NCI-H510A (cell line): ENCODE measurements around the gene CCDC60.

ENCODE experiments used
- DNase-seq: peaks from one replicate; lab custom pipeline; 2025; lab: John Stamatoyannopoulos, UW

CCDC60 gene

GRCh38 chr12:119334430-119335170 lies at the start of gene CCDC60:
CCDC60 (plus strand) TSS chr12:119334729; CDS start chr12:119335177, 448 bp downstream.
- DNase-seq = no peak

- DNase-seq = no peak
Observed at GRCh38 chr12:119288576-119288975, 46.0 kb upstream of the CCDC60 start.

- DNase-seq = no peak
Observed at GRCh38 chr12:119292893-119293630, 41.5 kb upstream of the CCDC60 start.

- DNase-seq = no peak
Observed at GRCh38 chr12:119294211-119294610, 40.3 kb upstream of the CCDC60 start.

- no peak for DNase-seq
Observed at GRCh38 chr12:119296535-119296934, 38.0 kb upstream of the CCDC60 start.

- DNase-seq = no peak
Observed at GRCh38 chr12:119299130-119299529, 35.4 kb upstream of the CCDC60 start.

- DNase-seq = no peak
Observed at GRCh38 chr12:119301379-119301778, 33.1 kb upstream of the CCDC60 start.

- DNase-seq = no peak
Observed at GRCh38 chr12:119302451-119303080, 32.0 kb upstream of the CCDC60 start.

- no peak for DNase-seq
Observed at GRCh38 chr12:119306593-119306992, 27.9 kb upstream of the CCDC60 start.

- no peak for DNase-seq
Observed at GRCh38 chr12:119307747-119308146, 26.8 kb upstream of the CCDC60 start.

GRCh38 chr12:119308708-119309456 lies 25.6 kb upstream of the CCDC60 start:
- peak; percentile 70 for DNase-seq

GRCh38 chr12:119311878-119312277 lies 22.7 kb upstream of the CCDC60 start:
- DNase-seq = no peak

GRCh38 chr12:119312904-119313303 lies 21.6 kb upstream of the CCDC60 start:
- no peak for DNase-seq

GRCh38 chr12:119314290-119314689 lies 20.2 kb upstream of the CCDC60 start:
- DNase-seq = no peak

- no peak for DNase-seq
Observed at GRCh38 chr12:119319638-119320037, 14.9 kb upstream of the CCDC60 start.

GRCh38 chr12:119320678-119321077 lies 13.9 kb upstream of the CCDC60 start:
- DNase-seq = no peak

GRCh38 chr12:119322301-119322723 lies 12.2 kb upstream of the CCDC60 start:
- no peak for DNase-seq

- DNase-seq = no peak
Observed at GRCh38 chr12:119325813-119326212, 8.7 kb upstream of the CCDC60 start.

- DNase-seq = no peak
Observed at GRCh38 chr12:119326341-119326740, 8.2 kb upstream of the CCDC60 start.

GRCh38 chr12:119327471-119327870 lies 7.1 kb upstream of the CCDC60 start:
- DNase-seq = no peak

- peak; percentile 2 for DNase-seq
Observed at GRCh38 chr12:119328111-119328510, 6.4 kb upstream of the CCDC60 start.
